Stimulated activated naive CD8-positive, alpha-beta T cell treated with anti-CD3 and anti-CD28 coated beads, Interleukin-15, amount 100 ng/mL, for 72 hours (primary cell): ENCODE data around the gene REX1BD.
"Not testable (repeated sequence)": the region's sequence is repeated elsewhere in the genome, so short reads cannot be mapped to it uniquely, and the experiment has no call there.

Experiments
- ATAC-seq: fragments of 150-1000 bp; cut with Tn5 transposase; 2 replicates; pipeline ENCODE4 v1.10.0; 2021; ENCODE audit warnings: mild to moderate bottlenecking, moderate library complexity
- DNase-seq, 2 donors: peaks; one replicate each; pipeline ENCODE4 v3.0.0; 2021 to 2022
- H3K27ac Mint-ChIP-seq, 2 donors: one replicate each; pipeline ENCODE4 v1.8.0; 2022; ENCODE audit warnings: mild to moderate bottlenecking in 2 of 2, mixed read lengths in 2 of 2, moderate library complexity in 2 of 2
- H3K27me3 Mint-ChIP-seq: one replicate; pipeline ENCODE4 v1.8.0; 2022; ENCODE audit warnings: mixed read lengths
- H3K4me1 Mint-ChIP-seq: one replicate; pipeline ENCODE4 v1.8.0; 2022; ENCODE audit warnings: mild to moderate bottlenecking, mixed read lengths
- H3K4me3 Mint-ChIP-seq, 2 donors: one replicate each; pipeline ENCODE4 v1.8.0; 2022; ENCODE audit warnings: mild to moderate bottlenecking in 2 of 2, mixed read lengths in 2 of 2, moderate library complexity in 1 of 2
- H3K9me3 Mint-ChIP-seq, 2 donors: one replicate each; pipeline ENCODE4 v1.8.0; 2022; ENCODE audit warnings: mixed read lengths in 2 of 2

The REX1BD gene

GRCh38 chr19:18588611-18589379 is at the start of gene REX1BD:
TSS of gene REX1BD (plus strand) at chr19:18588798. CDS start at chr19:18588802, 4 bp downstream.
- Mint-ChIP-seq H3K4me1 (peaks cover 61% of the 10 kb centered on the region), H3K27ac (peak within 1 kb of the TSS; percentile 90 to 98), H3K27me3 (no peaks in the 10 kb centered on the region)

GRCh38 chr19:18539372-18539771 is 49.2 kb upstream of the REX1BD start:
- DNase-seq (no peak), ATAC-seq (no peak)
- Mint-ChIP-seq H3K4me1 (peaks cover 24% of the 10 kb centered on the region), H3K4me3 (no peak overlapping the region), H3K27ac (peak overlapping the region in 1 of 2 donors; percentile 91), H3K9me3 (no peaks in the 10 kb centered on the region), H3K27me3 (no peaks in the 10 kb centered on the region)

More at GRCh38 chr19:18588611-18589379, at the start of gene REX1BD:
- H3K4me3 Mint-ChIP-seq, result peak within 1 kb of the TSS; percentile 91 to 95
- peak; percentile 89 to 91 for DNase-seq
- no peaks in the 10 kb centered on the region for H3K9me3 Mint-ChIP-seq
- ATAC-seq, result peak; percentile 86

- H3K4me3 Mint-ChIP-seq, H3K27me3 Mint-ChIP-seq, DNase-seq, H3K9me3 Mint-ChIP-seq, ATAC-seq: not testable (repeated sequence)
- H3K4me1 Mint-ChIP-seq, result peaks cover 32% of the 10 kb centered on the region
- H3K27ac Mint-ChIP-seq, result peak overlapping the region in 1 of 2 donors; percentile 54
Observed at GRCh38 chr19:18540200-18540599, 48.4 kb upstream of the REX1BD start.

- DNase-seq (no peak), ATAC-seq (no peak)
- Mint-ChIP-seq H3K9me3 (no peaks in the 10 kb centered on the region), H3K27me3 (no peaks in the 10 kb centered on the region), H3K27ac (peak overlapping the region in 1 of 2 donors; percentile 52), H3K4me3 (no peak overlapping the region), H3K4me1 (peaks cover 35% of the 10 kb centered on the region)
Observed at GRCh38 chr19:18541258-18541991, 47.2 kb upstream of the REX1BD start.

GRCh38 chr19:18541992-18542940 is 46.3 kb upstream of the REX1BD start:
- ATAC-seq (no peak), DNase-seq (no peak)
- Mint-ChIP-seq H3K27me3 (no peaks in the 10 kb centered on the region), H3K27ac (peak overlapping the region; percentile 94 to 97), H3K9me3 (no peaks in the 10 kb centered on the region), H3K4me1 (peaks cover 35% of the 10 kb centered on the region), H3K4me3 (peak overlapping the region; percentile 92 to 96)

GRCh38 chr19:18542941-18543813 is 45.4 kb upstream of the REX1BD start, which contains the start of gene FKBP8:
TSS of gene FKBP8 (minus strand) at chr19:18543573. CDS start at chr19:18541970, 1,603 bp downstream.
- no peaks in the 10 kb centered on the region for H3K9me3 Mint-ChIP-seq
- peak within 1 kb of the TSS; percentile 97 for H3K4me3 Mint-ChIP-seq
- peak within 1 kb of the TSS; percentile 98 to 99 for H3K27ac Mint-ChIP-seq
- ATAC-seq (peak; percentile 96), DNase-seq (peak; percentile 92 to 94)
- no peaks in the 10 kb centered on the region for H3K27me3 Mint-ChIP-seq
- peaks cover 35% of the 10 kb centered on the region for H3K4me1 Mint-ChIP-seq

GRCh38 chr19:18543814-18544475 is 44.7 kb upstream of the REX1BD start:
- Mint-ChIP-seq H3K27me3 (no peaks in the 10 kb centered on the region), H3K27ac (peak overlapping the region; percentile 98 to 99), H3K4me3 (peak overlapping the region; percentile 97), H3K4me1 (peaks cover 35% of the 10 kb centered on the region), H3K9me3 (no peaks in the 10 kb centered on the region)
- ATAC-seq (peak; percentile 92), DNase-seq (peak; percentile 75 to 84)

GRCh38 chr19:18551631-18552030 is 37.0 kb upstream of the REX1BD start:
- H3K27ac Mint-ChIP-seq, result no peak overlapping the region
- H3K4me1 Mint-ChIP-seq, result no peaks in the 10 kb centered on the region
- DNase-seq (no peak), ATAC-seq (no peak)
- H3K4me3 Mint-ChIP-seq, result no peak overlapping the region
- H3K9me3 Mint-ChIP-seq, result no peaks in the 10 kb centered on the region
- H3K27me3 Mint-ChIP-seq, result no peaks in the 10 kb centered on the region

- Mint-ChIP-seq H3K27me3 (no peaks in the 10 kb centered on the region), H3K9me3 (no peaks in the 10 kb centered on the region), H3K27ac (peak within 1 kb of the TSS; percentile 98), H3K4me3 (peak within 1 kb of the TSS; percentile 83 to 98), H3K4me1 (peaks cover 36% of the 10 kb centered on the region)
- ATAC-seq (peak; percentile 99), DNase-seq (peak; percentile 96 to 98)
Observed at GRCh38 chr19:18557411-18558201, 31.0 kb upstream of the REX1BD start, which contains the start of gene KXD1. TSS of gene KXD1 (plus strand) at chr19:18557870. CDS start at chr19:18562057, 4,187 bp downstream.

- ATAC-seq (no peak), DNase-seq (no peak)
- Mint-ChIP-seq H3K4me3 (peak overlapping the region; percentile 83 to 98), H3K27ac (peak overlapping the region; percentile 98), H3K4me1 (peaks cover 36% of the 10 kb centered on the region), H3K27me3 (no peaks in the 10 kb centered on the region), H3K9me3 (no peaks in the 10 kb centered on the region)
Observed at GRCh38 chr19:18558202-18558555, 30.4 kb upstream of the REX1BD start.

- no peak for ATAC-seq
- Mint-ChIP-seq H3K9me3 (no peaks in the 10 kb centered on the region), H3K4me3 (peak overlapping the region; percentile 83 to 98), H3K27ac (peak overlapping the region; percentile 98), H3K27me3 (no peaks in the 10 kb centered on the region), H3K4me1 (peaks cover 36% of the 10 kb centered on the region)
- DNase-seq, result no peak
Observed at GRCh38 chr19:18558604-18559003, 30.0 kb upstream of the REX1BD start.

- Mint-ChIP-seq H3K4me3 (peak overlapping the region; percentile 83 to 98), H3K27me3 (no peaks in the 10 kb centered on the region), H3K27ac (peak overlapping the region; percentile 74 to 87), H3K9me3 (no peaks in the 10 kb centered on the region), H3K4me1 (peaks cover 36% of the 10 kb centered on the region)
- ATAC-seq, result no peak
- no peak for DNase-seq
Observed at GRCh38 chr19:18559685-18560084, 28.9 kb upstream of the REX1BD start.

- Mint-ChIP-seq H3K4me3 (no peak overlapping the region), H3K27me3 (no peaks in the 10 kb centered on the region), H3K27ac (peak overlapping the region in 1 of 2 donors; percentile 27), H3K9me3 (no peaks in the 10 kb centered on the region), H3K4me1 (peaks cover 36% of the 10 kb centered on the region)
- ATAC-seq (no peak), DNase-seq (no peak)
Observed at GRCh38 chr19:18562086-18562485, 26.5 kb upstream of the REX1BD start.
